ENCODE measurements around the gene PASK. TPM values are rescaled to one million over a fixed set of nuclear protein-coding genes. Genes with fewer than 3 reads are reported as not detected.

The PASK gene
- total RNA-seq, 1 donor from 2014 or later, result 3.9 TPM

DNA sequence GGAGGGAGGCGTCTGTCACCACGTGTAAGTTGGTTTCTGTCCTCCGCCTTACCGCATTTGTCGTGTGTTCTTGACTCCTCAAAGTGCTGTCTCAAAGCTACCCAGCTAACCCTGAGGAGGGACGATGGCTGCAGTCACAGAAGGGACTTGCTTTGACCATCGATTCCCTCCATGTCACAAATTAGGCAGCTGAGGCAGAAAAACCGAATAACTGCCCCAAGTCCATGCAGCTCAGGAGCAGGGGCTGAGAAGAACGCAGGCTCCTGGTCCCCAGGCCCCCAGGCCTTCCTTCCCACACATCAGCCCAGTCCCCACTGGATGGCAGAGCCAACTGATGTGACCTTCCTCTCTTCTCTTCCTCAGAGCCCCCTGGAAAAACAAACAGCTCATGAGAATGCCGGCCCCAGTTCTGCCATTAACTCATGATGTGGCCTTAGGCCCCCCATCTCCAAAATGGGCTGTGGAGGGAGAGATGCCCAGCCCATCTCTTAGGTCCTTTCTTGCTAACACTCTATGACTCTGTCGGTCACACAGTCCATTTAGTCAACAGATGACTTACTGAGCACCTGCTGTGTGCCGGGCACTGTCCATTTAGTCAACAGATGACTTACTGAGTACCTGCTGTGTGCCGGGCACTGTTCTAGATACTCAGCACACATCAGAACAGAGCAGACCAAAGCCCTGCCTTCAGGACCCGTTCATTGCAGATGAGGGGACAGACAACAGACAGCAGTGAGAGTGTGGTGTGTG is 66.8 kb downstream of the PASK start:
- DNase-seq (ENCODE audit: low read depth), result no peak

DNA sequence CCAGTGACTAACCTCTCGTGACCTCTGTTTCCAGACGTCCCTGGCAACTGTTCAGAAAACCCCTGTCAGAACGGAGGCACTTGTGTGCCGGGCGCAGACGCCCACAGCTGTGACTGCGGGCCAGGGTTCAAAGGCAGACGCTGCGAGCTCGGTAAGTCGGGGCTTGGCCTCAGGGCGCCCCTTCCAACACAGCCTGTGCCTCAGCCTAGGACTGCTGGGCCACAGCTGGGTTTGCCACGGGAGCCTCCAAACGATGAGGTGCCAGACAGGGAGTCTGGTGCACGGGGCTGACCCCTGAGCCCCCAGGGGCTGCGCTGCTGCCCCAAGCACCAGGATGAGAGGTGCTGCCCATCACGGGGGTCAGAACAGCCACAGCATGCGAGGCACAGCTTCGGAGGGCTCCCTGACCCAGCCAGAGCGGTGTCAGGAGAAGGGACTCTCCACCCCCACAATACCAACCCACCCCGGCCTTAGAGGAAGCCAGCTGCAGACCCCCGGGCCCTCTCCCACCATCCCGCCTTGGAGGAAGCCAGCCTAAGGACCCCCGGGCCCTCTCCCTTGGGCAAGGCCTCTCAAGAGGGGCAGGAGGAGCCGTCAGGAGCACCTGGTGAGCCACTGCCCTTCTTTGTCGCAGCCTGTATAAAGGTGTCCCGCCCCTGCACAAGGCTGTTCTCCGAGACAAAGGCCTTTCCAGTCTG is 67.5 kb downstream of the PASK start:
- DNase-seq (ENCODE audit: low read depth), result no peak

DNA sequence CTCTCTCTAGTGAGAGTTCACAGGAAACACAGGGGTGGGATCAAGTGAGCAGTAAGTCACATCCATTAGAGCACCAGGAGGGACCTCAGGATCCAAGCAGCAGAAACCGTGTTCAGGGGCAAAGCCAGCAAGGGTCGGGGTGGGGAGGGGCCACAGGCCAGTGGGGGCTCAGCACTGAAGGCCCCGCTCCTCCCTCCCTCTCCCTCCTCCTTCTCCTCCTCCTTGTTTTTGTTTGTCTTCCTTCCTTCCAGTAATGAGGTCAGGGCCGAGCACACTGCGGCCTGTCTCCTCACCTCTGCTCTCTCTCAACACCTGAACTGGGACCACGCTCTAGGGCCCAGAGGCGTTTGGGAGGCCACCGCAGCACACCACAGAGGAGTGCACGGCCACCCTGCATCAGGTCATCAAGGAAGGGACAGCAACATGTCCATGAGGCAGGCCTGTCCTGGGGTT is 68.1 kb downstream of the PASK start:
- DNase-seq (ENCODE audit: low read depth), result no peak

DNA sequence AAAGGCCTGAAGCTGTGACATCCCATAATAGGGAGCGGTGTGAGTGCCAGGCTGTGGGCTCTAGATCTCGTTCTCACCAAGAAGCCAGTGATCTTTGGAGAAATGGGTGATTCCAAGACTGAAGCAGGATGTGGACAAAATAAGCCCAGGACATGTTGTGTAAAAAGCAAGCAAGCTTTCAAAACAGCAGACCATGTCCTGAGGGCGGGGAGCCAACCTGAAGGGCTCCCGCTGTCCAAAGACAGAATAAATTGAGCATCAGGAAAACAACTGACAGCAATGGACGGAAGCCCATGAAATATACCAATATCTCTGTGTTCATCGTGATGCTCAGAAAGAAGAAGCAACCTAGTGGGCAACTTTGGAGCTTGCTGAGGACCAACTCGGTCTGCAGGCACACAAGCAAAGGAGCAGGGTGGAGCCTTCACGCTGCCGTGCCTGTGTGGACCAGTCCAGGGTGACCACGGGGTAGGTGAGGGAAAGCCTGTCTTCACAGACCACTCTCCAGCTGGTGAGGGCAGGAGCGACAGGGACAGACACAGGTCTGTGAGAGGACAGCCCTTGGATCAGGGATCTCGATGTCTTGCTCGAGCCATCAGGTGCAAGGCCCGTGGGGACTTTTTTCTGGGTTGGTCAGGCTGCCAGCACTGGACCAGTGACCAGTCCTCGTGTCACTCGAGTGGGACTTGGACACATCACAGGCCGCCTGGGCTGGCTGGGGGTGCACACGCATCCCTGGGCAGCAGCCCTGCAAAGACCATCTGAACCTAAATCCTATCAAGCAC is 68.7 kb downstream of the PASK start:
- no peak for DNase-seq (ENCODE audit: low read depth)

DNA sequence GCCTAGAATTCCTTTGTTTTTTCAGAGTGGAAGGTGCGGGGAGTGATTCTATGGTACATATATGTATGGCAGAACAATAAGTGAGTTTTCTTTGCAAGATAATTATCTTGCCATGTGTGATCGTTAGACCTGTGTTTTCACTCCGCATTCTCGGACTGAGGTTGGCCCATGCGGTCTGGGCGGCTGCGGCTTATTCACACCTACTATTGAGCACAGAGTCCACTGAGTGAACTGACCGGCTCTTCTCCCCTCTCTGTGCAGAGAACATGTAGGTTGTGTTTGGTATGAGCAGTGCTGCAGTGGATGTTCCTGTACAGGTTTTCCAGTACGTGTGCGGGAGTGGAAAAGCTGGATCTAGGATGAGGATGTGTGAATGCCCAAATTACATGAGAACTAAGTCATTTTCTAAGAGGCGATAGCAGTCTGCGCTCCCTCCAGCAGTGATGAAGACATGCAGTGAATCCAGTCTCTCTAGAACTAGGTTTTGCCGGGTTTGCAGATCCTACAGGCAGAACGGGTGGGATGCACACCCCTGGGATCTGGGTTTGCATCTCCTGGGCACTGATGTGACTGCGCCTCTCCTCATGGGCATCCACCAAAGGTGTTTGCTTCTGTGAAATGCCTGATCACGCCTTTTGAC is 74.3 kb downstream of the PASK start:
- no peak for DNase-seq (ENCODE audit: low read depth)

DNA sequence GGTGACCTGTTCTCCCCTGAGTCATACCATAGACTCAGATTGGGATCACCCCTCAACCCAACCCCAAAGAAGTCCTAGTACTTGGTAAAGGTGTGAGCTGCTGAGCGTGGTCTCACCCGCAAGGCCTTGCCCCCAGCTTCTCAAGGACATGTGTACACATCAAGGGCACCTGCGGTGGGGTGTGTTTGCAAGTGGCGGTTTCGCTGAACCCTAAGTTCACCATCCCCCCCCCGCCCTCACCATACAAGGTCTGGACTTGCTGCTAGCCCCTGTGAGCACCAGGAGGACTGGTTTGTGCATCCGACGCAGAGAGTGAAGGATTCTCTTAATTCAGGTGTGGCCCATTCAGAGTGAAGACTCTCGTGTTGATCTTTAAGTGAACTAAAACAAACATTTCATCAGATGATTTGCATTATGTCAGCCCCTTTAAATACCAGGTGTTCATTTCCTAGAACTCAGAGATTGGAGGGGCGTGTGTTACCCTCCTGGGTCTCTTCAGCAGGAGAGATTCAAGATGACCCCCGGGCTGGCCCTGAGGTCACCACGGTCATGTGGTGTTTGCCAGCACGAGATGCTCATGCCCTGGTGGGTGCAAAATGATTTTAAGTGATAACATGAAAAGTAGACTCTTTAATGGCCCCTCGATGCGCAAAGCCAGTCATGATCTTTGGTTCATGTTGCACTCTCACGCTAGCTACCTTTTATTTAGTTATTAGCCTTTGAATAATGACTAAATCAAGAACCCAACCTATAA is 75.0 kb downstream of the PASK start:
- no peak for DNase-seq (ENCODE audit: low read depth)

DNA sequence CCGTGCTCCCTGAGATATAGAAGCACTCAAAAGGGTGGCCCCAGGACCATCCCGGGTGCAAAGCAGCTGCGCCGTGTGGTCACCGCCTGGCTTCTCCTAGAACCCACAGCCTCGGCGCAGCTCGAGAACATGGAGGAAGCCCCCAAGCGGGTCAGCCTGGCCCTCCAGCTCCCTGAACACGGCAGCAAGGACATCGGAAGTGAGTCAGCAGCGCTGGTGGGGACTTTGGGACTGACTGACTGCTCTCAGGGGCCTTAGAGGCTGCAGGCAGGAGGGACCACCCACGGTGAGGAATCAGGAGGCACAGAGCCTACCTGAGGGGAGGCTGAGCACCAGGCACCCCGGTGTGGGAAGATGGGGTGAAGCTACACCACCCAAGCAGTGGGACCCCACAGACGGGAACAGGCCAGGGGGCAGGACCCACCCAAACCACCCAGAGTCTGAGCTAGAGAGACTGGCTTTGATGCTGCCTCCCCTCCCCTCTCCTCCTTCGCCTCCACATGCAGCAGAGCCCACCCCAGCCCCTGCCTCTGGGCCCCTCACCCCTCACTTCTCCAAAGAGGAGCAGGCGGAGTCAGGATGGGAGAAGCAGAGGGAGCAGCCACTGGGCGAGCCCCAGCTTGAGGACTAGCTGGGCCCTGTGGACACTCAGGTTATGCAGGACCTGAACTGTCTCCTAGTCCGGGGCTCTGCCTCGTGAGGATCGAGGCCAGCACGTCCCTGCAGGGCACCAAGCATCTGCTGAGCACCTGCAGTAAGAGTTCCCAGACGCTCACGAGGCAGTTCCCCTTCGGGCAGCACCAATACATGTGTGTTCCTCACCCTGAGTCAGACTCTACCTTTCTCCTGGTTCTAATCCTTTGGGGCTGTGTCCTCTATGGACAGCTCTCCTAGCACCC is 75.9 kb downstream of the PASK start:
- DNase-seq (ENCODE audit: low read depth), result no peak

DNA sequence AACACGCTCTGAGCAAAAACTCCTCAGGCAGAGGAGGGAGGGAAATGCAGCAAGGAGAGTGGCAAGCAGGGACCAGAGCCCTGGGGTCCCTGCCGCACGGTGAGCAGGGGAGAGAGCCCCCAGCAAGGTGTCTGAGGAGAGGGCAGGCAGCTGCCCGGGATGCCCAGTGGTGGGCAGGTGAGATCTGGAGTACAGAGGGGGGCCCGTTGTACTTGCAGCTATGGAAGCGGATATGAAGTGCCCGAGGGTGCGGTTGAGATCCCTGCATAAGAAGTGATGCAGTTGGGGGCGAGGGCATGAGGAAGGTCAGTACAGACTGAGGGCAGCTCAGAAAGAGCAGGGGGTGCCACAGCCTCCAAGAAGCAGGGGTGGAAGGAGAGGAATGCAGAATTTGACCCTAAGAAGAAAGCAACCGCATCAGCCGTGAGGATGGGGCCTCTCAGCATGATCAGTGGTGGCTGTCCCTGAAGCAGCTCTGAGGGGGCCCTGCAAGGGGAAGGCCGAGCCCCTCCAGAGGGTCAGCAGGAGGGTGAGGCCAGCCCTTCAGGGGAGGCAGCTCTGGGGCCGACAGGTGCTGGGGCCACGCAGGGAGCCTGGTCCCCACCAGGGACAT is 76.6 kb downstream of the PASK start:
- DNase-seq (ENCODE audit: low read depth), result no peak

DNA sequence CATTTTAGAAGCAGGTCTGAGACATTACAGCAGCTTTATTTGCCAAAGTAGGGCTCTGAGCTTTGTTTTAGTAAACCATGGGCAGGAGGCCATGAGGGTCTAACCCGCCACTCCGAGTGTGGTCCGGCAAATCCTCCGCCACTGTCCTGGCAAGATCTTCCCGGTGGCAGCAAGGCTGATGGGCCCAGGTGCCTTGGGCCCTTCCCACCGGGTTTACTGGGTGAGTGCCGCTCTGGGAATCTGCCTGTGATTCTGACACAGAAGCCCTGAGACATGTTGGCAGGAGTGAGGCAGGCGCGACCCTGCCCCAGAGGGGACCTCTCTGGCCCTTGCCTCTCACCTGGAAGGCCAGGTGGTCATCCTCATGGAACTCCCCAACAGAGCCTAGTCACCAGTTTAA is 77.1 kb downstream of the PASK start:
- DNase-seq (ENCODE audit: low read depth), result no peak

DNA sequence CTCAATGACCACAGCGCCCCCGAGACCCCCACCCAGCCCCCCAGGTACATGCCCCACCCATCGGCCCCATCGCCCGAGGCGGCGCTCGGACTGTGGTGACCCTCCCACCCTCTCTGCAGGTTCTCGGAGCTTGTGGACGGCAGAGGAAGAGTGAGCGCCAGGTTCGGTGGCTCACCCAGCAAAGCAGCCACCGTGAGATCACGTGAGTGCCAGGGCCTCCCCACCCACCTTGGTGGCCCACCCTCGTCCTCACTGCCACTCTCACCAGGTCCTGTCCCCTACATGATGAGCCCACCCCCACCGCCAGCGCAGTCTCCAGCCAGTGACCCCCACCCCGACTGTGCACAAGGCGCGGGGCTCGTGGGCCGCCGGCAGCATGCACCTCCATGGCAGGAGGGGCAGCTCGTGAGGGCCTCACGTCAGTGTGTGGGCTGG is 77.6 kb downstream of the PASK start:
- no peak for DNase-seq (ENCODE audit: low read depth)

DNA sequence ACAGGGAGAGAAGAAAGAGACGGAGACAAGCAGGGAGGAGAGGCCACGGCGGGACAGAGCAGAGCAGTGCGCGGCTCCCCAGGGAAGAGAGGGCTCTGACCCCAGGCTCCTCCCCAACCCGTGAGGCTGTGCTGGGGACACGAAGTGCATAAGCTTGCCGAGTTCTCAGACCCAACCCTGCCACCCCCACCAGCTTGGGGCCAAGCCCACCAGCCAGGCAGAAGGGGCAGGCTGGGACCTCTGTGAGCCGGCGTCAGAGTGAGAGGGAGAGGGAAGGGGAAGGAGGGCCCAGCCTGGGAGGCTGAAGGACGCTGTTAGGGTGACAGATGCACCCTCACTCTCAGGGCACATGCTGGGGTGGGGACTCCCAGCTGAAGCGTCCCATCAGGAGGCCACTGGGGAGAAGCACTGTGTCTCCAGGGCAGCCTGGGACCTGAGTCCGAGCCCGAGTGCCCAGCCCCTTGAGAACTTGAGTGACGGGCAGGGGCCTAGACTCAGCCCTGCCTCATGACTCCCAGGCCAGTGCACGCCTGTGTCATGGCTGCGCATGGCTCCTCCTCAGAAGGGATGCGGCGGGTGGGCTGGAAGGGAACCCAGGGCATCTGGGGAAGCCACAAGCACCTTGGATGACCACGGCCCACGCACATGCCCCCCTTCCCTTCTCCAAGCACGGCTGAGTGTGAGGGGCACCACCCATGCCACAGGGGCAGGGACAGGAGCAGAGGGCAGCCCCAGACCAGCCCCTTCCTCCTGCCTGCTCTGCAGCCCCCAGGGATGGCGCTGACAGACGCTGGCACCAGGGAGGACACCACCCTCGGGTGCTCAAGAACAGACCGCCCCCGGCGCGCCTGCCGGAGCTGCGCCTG is 78.2 kb downstream of the PASK start:
- DNase-seq (ENCODE audit: low read depth), result no peak

DNA sequence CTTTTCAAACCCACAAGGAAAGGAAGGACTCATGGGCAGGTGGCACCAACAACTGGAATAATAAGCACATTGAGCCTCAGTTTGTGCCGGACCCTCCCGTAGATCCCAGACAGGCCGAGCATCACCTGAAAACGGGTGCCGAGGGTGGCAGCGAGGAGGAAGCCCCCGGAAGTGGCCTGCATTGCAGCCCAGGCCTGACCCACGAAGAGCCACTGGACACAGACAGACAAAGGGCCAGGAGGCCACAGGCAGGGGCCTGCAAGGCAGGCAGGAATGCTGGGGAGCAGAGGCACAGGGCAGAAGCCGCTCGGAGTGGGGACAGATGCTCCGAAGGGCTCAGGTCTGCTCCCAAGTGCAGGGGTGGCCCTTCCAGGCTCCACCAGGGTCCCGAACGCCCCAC is 78.9 kb downstream of the PASK start:
- DNase-seq (ENCODE audit: low read depth), result no peak

DNA sequence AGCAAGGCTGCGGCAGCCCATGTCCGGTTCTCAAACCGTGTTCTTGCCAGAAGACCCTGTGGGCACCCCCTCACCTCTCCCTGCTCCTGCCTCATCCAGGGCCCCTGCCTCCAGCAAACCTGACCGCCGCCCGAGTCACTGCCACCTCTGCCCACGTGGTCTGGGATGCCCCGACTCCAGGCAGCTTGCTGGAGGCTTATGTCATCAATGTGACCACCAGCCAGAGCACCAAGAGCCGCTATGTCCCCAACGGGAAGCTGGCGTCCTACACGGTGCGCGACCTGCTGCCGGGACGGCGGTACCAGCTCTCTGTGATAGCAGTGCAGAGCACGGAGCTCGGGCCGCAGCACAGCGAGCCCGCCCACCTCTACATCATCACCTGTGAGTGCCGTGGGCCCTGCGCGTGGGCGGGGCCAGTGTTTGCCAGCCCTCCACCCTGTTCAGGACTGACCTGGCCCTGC is 79.4 kb downstream of the PASK start:
- DNase-seq (ENCODE audit: low read depth), result no peak

DNA sequence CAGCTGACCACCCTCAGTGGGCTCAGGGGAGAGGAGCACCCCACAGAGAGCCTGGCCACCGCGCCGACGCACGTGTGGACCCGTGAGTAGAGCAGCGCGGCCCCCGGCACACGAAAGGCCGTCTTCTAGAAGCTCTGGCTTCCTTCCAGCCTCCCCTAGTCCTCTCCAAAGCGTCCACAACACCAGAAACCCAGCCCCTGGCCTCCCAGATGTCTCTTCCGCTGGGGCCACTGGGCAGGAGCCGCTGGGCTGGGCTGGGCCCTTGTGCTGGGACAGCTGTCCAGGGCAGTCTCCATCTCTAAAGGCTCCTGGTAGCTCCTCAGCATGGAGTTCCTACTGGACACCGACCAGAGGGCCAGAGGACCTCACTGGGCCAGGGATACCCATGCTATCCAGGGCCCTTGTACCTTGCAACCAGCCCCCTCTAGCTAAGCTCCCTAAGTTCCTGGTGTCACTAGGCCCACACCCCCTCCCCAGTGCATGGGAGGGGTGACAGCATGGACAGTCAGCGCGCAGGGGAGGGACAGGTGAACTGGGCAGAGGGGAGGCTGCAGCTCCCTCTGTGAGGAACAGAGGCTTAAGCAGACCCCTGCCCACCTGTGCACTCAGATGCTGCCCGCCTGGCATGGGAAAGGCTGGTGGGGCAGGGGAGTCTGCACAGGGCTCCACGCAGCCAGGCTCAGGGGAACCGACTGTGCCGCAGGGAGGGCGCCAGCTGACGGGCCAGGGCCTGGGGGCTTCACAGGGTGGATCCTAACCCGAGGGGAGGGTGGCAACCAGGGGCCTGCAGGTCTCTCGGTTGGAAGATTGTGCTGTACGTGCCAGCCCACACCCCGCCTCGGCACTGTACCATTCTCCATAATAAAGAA is 80.1 kb downstream of the PASK start:
- no peak for DNase-seq (ENCODE audit: low read depth)

DNA sequence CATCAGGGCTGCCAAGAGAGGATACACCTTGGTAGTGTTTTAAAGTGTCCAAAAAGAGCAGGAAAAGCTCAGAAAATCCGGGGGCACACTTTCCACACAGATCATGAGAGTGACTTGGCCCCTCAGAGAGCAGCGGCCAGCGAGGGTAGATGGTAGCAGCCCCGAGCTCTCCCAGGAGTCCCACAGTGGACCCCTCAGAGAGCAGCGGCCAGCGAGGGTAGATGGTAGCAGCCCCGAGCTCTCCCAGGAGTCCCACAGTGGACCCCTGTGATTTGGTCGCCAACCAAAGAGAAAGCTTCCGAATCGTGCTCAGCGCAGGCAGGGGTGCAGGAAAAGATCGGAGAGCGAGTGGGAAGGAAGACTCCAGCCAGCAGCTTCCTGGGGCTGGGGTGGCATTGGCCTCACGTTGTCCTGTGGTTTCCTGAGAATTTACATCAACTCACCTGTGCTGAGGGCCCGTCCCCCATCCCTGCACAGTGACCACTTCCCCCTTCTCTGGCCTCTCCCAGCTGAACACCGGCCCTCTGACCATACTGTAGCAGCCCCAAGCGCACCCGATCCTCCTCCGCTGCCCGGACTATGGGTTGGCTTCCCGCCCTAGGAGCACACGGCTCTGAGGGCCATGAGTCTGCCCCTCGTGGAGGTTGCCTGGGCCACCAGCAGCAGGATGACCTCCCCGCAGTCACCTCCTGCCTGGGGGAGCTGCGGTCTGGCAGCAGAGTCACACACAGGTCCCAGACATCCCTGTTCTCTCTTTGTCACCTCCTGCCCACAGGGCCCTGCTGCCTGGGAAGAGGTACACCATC is 80.9 kb downstream of the PASK start:
- no peak for DNase-seq (ENCODE audit: low read depth)

DNA sequence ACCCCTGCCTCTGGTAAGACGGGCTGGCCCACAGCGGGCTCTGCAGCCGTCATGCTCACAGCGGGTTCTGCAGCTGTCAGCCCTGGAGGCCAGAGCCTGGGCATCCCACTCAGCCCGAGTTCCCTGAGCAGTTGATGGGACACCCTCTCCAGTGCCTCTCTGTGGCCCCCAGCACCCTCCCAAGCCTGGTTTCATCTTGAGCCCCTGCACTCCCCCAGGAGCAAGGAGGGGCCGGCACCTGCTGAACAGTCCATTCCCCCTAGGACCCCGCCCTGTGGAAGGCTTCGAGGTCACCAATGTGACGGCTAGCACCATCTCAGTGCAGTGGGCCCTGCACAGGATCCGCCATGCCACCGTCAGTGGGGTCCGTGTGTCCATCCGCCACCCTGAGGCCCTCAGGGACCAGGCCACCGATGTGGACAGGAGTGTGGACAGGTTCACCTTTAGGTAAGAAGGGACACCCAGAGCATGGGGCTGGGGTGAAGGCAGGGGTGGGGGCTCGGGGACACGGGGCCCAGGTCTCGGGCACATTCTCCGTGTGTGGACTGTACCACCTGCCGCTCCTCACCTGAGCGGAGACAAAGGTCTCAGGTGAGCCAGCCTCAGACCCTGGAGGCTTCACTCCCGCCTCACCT is 81.7 kb downstream of the PASK start:
- no peak for DNase-seq (ENCODE audit: low read depth)
